ENCODE results near the gene GNAL. TPM values are rescaled to one million over a fixed set of nuclear protein-coding genes. Genes with fewer than 3 reads are reported as not detected.
"Not testable (repeated sequence)": the region's sequence is repeated elsewhere in the genome, so short reads cannot be mapped to it uniquely, and the experiment has no call there.

The GNAL gene
- total RNA-seq, 1 experiment from 2014 or later: 0.61 TPM

DNA sequence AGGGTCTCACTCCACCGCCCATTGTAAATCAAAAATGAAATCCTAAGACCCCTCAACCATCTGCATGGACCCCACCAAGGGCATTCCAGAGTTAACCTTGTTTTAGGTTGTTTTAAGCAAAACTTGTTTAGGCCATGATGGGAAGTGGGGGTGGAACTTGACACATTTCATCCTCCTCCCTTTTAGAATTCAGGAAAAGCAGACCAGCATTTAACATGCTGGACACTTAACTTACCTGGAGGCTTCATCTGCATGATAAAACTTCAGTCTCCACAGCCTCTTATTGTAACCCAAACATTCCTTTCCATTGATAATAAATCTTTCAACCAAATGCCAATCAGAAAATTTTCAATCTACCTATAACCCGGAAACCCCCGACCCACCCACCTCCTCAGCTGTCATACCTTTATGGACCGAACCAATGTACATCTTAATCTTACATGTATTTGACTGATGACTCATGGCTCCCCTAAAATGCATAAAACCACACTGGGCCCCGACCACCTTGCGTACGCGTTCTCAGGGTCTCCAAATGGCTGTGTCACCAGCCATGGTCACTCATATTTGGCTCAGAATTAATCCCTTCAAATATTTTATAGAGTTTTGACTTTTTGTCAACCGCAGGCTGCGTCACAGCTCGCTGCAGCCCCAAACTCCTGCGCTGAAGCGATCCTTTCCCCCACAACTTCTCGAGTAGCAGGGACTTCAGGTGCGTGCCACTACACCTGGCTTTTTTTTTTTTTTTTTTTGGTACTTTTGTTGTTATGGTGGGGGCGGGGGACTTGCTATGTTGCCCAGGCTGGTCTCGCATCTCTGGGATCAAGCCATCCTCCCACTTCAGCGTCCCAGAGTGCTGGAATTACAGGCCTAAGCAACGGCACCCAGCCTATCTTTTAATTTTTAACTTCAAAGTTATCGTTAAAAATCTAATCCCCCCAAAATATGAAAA, 218.1 kb downstream of the GNAL start:
- CTCF ChIA-PET: no interaction called here
- Mint-ChIP-seq H3K36me3 (ENCODE audit: insufficient read depth, unreplicated experiment) (peaks cover 26% of the 10 kb centered on the region), H3K4me1 (ENCODE audit: low read depth, unreplicated experiment) (peaks cover 20% of the 10 kb centered on the region), H3K4me3 (ENCODE audit: low read depth, unreplicated experiment) (peak overlapping the region; percentile 82), H3K27ac (ENCODE audit: unreplicated experiment) (peak overlapping the region; percentile 84), H3K9me3 (ENCODE audit: low read depth, unreplicated experiment) (no peaks in the 10 kb centered on the region), H3K27me3 (ENCODE audit: unreplicated experiment) (no peaks in the 10 kb centered on the region)
- no TSS peak for BruUV-seq (replicated peaks)
- DNase-seq: no peak
- intact Hi-C loops (cut with micrococcal nuclease; ENCODE audit: unreplicated experiment): no loop called here
- TF ChIP-seq, protein P1, sequence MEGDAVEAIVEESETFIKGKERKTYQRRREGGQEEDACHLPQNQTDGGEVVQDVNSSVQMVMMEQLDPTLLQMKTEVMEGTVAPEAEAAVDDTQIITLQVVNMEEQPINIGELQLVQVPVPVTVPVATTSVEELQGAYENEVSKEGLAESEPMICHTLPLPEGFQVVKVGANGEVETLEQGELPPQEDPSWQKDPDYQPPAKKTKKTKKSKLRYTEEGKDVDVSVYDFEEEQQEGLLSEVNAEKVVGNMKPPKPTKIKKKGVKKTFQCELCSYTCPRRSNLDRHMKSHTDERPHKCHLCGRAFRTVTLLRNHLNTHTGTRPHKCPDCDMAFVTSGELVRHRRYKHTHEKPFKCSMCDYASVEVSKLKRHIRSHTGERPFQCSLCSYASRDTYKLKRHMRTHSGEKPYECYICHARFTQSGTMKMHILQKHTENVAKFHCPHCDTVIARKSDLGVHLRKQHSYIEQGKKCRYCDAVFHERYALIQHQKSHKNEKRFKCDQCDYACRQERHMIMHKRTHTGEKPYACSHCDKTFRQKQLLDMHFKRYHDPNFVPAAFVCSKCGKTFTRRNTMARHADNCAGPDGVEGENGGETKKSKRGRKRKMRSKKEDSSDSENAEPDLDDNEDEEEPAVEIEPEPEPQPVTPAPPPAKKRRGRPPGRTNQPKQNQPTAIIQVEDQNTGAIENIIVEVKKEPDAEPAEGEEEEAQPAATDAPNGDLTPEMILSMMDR (IDR thresholded peaks at IDR 0.05; ENCODE audit: unreplicated experiment): no peak

DNA sequence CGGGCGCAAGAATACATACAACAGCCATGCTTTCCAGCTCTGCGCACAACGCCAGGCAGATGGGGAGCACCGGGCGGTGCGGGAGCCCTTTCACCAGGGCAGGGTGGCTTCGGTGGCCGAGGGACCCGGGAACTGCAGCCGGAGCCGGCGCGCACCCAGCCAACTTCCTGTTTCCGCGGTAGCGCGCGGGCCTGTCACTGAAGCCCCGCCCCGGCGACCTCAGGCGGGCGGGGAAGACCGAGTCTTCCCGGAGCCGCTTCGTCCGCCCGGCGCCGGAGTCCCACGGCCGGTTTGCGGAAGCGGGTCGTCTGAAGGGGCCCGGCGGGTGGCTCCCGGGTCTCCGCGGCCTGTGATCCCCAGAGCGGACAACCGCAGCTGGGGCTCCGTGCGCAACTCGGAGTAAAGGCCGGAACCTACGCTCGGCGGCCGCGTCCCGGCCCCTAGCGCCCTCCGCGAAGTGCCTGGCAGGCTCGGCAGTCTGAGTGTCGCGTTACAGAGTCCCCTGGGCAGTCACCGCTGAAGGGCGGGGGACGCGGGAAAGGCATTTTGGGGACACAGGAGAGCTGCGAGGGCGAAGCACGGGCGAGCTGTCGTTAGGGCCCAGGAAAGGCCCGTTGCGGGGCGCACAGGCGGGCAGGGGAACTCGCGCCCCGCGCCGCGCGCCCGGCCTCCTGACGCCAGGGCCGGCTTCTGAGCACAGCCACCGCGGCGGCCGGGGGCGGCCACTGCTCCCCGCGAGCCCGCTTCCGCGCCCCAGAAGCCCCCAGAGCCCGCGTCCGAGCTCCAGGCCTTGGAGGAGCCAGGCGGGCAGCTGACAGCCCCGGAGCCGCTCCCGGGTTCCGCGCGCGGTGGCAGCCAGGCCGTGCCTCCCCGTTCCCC, 219.4 kb downstream of the GNAL start, which contains the start of gene MPPE1:
TSS of gene MPPE1 (minus strand) at position 136 of the 879 bp plus-strand sequence. CDS start 11,053 bp downstream, outside the sequence.
- peak; percentile 89 for DNase-seq
- TF ChIP-seq, protein P1 (IDR thresholded peaks at IDR 0.05; ENCODE audit: unreplicated experiment): no peak
- intact Hi-C loops (cut with micrococcal nuclease; ENCODE audit: unreplicated experiment): loop anchor here (2.0 kb wide), 1 partner anchor 58 kb away; the partner anchor contains the start of gene CHMP1B
- H3K9me3 Mint-ChIP-seq (ENCODE audit: low read depth, unreplicated experiment): no peaks in the 10 kb centered on the region
- CTCF ChIA-PET: no interaction called here
- H3K27ac Mint-ChIP-seq (ENCODE audit: unreplicated experiment): peak within 1 kb of the TSS; percentile 84
- BruUV-seq (replicated peaks): no TSS peak
- no peaks in the 10 kb centered on the region for H3K27me3 Mint-ChIP-seq (ENCODE audit: unreplicated experiment)
- H3K4me3 Mint-ChIP-seq (ENCODE audit: low read depth, unreplicated experiment): peak within 1 kb of the TSS; percentile 82
- H3K36me3 Mint-ChIP-seq (ENCODE audit: insufficient read depth, unreplicated experiment): peaks cover 26% of the 10 kb centered on the region
- peaks cover 20% of the 10 kb centered on the region for H3K4me1 Mint-ChIP-seq (ENCODE audit: low read depth, unreplicated experiment)

DNA sequence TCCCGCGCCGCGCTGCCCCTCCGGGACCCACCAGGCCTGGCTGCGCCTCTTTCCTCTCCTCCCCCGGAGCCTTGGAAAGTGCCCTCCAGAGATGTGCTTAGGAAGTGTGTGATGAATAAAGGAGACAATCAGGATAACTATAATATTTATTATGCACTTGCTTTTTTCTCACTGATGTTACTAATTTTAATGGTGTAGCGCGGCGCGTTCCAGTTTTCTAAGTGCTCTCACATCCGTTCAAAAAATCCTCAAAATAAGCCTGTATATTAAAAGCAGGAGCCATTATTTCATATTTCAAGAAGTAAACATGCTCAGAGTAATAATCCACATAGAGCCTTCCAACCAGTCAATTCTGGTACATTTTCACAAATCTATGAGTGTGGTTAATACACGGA, 220.0 kb downstream of the GNAL start:
- Mint-ChIP-seq H3K36me3 (ENCODE audit: insufficient read depth, unreplicated experiment) (peaks cover 26% of the 10 kb centered on the region), H3K9me3 (ENCODE audit: low read depth, unreplicated experiment) (no peaks in the 10 kb centered on the region), H3K27me3 (ENCODE audit: unreplicated experiment) (no peaks in the 10 kb centered on the region), H3K27ac (ENCODE audit: unreplicated experiment) (peak overlapping the region; percentile 84), H3K4me1 (ENCODE audit: low read depth, unreplicated experiment) (peaks cover 14% of the 10 kb centered on the region), H3K4me3 (ENCODE audit: low read depth, unreplicated experiment) (peak overlapping the region; percentile 82)
- DNase-seq: no peak
- TF ChIP-seq, protein P1 (IDR thresholded peaks at IDR 0.05; ENCODE audit: unreplicated experiment): no peak
- intact Hi-C loops (cut with micrococcal nuclease; ENCODE audit: unreplicated experiment): loop anchor here (2.0 kb wide), 1 partner anchor 58 kb away; the partner anchor contains the start of gene CHMP1B
- CTCF ChIA-PET: no interaction called here
- BruUV-seq (replicated peaks): TSS peak; percentile 94

DNA sequence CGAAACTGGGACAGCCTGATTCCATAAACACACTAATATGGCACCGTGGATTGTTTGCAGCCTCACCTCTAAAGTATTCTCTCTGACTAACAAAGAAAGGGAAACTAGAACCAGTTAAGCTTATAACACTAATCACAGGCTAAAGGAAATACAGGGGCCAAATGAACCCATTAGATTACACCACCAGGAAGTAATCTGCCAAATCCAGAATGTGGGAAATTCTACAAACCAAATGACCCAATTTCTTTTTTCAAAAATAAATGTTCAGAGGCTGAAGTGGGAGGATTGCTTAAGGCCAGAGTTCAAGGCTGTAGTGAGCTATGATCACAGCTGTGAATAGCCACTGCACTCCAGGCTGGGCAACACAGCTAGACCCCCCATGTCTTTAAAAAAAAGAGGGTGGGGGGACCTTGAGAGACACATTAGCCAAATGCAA, 220.5 kb downstream of the GNAL start:
- Mint-ChIP-seq H3K9me3 (ENCODE audit: low read depth, unreplicated experiment) (no peaks in the 10 kb centered on the region), H3K27ac (ENCODE audit: unreplicated experiment) (peak overlapping the region; percentile 84), H3K27me3 (ENCODE audit: unreplicated experiment) (no peaks in the 10 kb centered on the region), H3K4me3 (ENCODE audit: low read depth, unreplicated experiment) (peak overlapping the region; percentile 82), H3K4me1 (ENCODE audit: low read depth, unreplicated experiment) (peaks cover 13% of the 10 kb centered on the region), H3K36me3 (ENCODE audit: insufficient read depth, unreplicated experiment) (peaks cover 26% of the 10 kb centered on the region)
- CTCF ChIA-PET: no interaction called here
- TF ChIP-seq, protein P1 (IDR thresholded peaks at IDR 0.05; ENCODE audit: unreplicated experiment): no peak
- BruUV-seq (replicated peaks): no TSS peak
- intact Hi-C loops (cut with micrococcal nuclease; ENCODE audit: unreplicated experiment): loop anchor here (2.0 kb wide), 1 partner anchor 59 kb away; the partner anchor contains the start of gene CHMP1B
- no peak for DNase-seq

DNA sequence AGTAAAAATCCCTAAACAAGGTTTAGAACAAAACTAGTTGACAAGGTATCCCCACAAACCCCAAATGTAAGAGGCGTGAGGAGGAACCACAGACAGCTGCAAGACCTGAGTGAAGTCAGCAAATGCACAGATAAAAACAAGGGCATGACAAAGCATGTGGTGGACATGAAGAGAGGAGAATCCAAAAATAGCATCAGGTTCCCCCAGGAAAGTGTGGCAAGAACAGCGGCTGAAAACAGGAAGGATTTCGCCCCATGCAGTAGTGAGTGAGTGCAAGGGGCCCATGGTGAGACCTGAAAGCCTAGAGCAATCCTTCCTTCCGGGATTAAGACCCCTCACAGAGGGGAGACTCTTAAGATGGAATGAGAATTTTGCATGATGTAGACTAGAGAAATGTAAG, 227.8 kb downstream of the GNAL start:
- H3K36me3 Mint-ChIP-seq (ENCODE audit: insufficient read depth, unreplicated experiment); H3K4me1 Mint-ChIP-seq (ENCODE audit: low read depth, unreplicated experiment); H3K4me3 Mint-ChIP-seq (ENCODE audit: low read depth, unreplicated experiment); H3K9me3 Mint-ChIP-seq (ENCODE audit: low read depth, unreplicated experiment); H3K27me3 Mint-ChIP-seq (ENCODE audit: unreplicated experiment); DNase-seq; intact Hi-C loops (cut with micrococcal nuclease; ENCODE audit: unreplicated experiment); H3K27ac Mint-ChIP-seq (ENCODE audit: unreplicated experiment); BruUV-seq (replicated peaks): not testable (repeated sequence)
- CTCF ChIA-PET: interaction anchor here (1.2 kb wide), 1 partner anchor 30 kb away, joined by 3 read pairs; no protein-coding TSS in a partner anchor

DNA sequence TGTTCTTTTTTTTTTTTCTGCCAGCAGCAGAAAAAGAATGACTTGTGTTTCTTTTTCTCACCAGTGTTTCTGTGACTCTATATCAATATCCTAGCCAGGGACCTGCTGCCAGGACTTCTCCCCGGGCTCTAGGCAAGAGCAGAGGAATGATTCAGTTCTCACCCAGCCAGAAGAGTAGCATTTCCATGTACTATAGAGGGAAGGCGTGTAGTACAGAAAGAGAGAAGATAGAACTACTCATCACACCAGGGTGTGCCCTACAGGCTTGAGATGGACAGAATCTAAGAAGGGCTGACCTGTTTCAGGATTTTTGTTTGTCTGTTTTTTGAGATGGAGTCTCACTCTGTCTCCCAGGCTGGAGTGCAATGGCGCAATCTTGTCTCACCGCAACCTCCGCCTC, 230.5 kb downstream of the GNAL start:
- H3K4me3 Mint-ChIP-seq (ENCODE audit: low read depth, unreplicated experiment); H3K9me3 Mint-ChIP-seq (ENCODE audit: low read depth, unreplicated experiment); H3K27me3 Mint-ChIP-seq (ENCODE audit: unreplicated experiment); H3K36me3 Mint-ChIP-seq (ENCODE audit: insufficient read depth, unreplicated experiment); BruUV-seq (replicated peaks); CTCF ChIA-PET; intact Hi-C loops (cut with micrococcal nuclease; ENCODE audit: unreplicated experiment); H3K4me1 Mint-ChIP-seq (ENCODE audit: low read depth, unreplicated experiment); DNase-seq; H3K27ac Mint-ChIP-seq (ENCODE audit: unreplicated experiment): not testable (repeated sequence)
